Measurements from ENCODE around the gene AHRR. TPM values are rescaled to one million over a fixed set of nuclear protein-coding genes. Genes with fewer than 3 reads are reported as not detected.
"Not testable (repeated sequence)": the region's sequence is repeated elsewhere in the genome, so short reads cannot be mapped to it uniquely, and the experiment has no call there.

The AHRR gene
- total RNA-seq (2014; rRNA removed; shearing (Covaris generic)): 0.15 and 0.20 TPM in 2 replicates

DNA sequence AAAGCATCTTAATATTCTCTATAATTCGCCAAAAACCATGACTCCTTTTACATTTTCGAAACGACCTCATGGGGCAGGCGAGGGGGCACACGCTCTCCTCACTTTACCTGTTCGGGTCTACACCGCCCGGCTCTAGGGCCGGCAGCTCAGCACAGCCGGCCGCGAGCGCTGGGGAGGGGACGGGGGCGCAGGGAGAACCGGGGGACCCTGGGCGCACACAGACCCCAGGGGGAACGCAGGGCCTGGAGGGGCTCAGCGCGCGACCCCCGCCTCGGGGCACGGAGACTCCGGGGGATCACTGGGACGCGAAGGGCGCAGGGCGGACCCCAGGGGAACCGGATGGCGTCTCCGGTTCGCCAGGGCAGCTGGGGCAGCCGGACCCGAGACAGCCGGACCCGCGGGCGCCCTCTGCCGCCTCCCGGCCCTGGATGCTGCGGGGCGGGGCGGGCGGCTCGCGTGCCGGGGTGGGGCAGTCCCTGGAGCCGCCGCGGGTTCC is at the start of gene AHRR:
TSS of gene AHRR (plus strand) at position 485 of the 496 bp plus-strand sequence. CDS start 22,189 bp downstream, outside the sequence.
- H3K27me3 ChIP-seq: no peaks in the 10 kb centered on the region
- DNase-seq: no peak
- H3K27ac ChIP-seq: no peak within 1 kb of the TSS
- H3K4me1 ChIP-seq: no peaks in the 10 kb centered on the region
- no peaks in the 10 kb centered on the region for H3K9me3 ChIP-seq (replicated peaks)
- H3K4me3 ChIP-seq: no peak within 1 kb of the TSS
- no peaks in the 10 kb centered on the region for H3K36me3 ChIP-seq

DNA sequence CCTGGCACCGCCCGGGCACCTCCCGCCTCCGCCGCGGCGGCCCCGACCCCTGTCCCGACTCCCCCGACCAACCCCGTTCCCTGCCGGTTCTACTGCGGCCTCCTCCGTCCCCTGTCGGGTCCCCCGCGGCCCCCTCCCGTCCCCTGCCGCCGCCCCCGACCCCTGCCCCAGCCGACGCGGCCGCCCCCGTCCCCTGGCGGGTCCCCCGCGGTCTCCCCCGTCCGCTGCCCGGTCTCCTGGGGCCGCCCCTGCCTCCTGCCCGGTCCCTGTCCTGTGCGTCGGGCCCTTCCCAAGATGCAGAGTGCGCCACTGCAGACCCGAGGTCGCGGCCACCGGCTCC is 49.7 kb upstream of the AHRR start:
- Histone ChIP-seq H3K4me3 (peak overlapping the region; percentile 93), H3K27ac (0 out of 2 replicates have a peak overlapping the region, but pooled peaks have one; percentile 54)
- H3K9me3 ChIP-seq (replicated peaks); H3K4me1 ChIP-seq; H3K36me3 ChIP-seq; DNase-seq; H3K27me3 ChIP-seq: not testable (repeated sequence)

DNA sequence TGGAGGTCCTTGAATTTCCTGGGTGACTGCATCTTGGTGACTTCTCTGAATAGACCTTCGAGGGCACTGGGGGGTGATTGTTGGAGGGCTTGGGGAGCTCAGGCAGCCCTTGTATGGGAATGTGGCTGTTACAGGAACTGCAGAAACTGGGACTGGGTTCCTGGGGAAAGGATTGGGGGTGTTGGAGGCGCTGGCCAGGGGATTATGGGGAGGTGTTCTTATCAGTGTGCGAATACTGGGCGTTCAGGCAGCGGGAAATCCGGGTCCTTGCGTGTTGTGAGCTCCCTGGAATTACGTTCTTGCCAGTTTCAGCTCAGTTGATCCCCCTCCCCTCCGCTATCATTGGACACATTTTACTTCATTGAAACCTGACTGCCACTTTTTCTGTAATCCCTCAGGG is 48.4 kb upstream of the AHRR start:
- H3K4me3 ChIP-seq; H3K27me3 ChIP-seq; DNase-seq; H3K4me1 ChIP-seq; H3K27ac ChIP-seq; H3K36me3 ChIP-seq; H3K9me3 ChIP-seq (replicated peaks): not testable (repeated sequence)

DNA sequence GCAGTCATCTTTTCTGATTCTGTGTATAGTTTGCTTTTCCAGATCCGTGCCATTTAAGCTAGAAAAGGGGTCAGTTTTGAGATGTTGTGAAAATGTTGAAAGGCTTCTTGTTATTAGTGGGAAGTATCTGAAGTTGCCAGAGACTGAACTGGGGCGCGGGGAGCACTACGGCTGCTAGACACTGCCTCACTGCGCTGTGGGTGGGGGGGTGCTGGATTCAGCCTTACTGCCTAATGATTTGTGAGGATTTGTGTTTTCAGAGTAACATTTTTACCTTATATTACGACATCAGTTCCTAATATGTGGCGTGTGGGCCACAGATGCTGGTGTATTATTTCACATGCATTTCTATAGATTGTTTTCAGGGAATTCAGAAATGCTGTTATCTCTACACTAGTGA is 48.0 kb upstream of the AHRR start:
- H3K27ac ChIP-seq; H3K27me3 ChIP-seq; DNase-seq; H3K4me1 ChIP-seq; H3K36me3 ChIP-seq; H3K9me3 ChIP-seq (replicated peaks); H3K4me3 ChIP-seq: not testable (repeated sequence)

DNA sequence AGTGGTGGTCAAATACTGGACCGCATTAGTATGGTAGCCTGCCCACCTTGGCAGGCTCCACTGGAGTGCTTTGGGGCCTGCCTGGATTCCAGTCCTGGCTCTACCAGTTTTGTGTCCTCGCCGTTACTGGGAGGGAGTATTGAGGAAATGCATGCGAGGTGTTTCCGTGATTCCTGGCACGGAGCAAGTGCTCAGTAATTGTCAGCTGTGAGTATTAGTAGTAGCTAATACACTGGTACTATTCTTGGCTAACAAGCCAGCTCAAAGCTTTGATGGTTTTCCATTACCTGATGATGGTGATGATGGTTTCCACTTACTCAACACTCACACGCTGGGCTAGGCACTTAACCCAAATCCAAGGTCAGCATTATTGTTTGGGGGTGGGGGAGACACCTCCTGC is 47.2 kb upstream of the AHRR start:
- not testable (repeated sequence) for H3K4me1 ChIP-seq; H3K4me3 ChIP-seq; DNase-seq; H3K27me3 ChIP-seq; H3K9me3 ChIP-seq (replicated peaks); H3K36me3 ChIP-seq; H3K27ac ChIP-seq

DNA sequence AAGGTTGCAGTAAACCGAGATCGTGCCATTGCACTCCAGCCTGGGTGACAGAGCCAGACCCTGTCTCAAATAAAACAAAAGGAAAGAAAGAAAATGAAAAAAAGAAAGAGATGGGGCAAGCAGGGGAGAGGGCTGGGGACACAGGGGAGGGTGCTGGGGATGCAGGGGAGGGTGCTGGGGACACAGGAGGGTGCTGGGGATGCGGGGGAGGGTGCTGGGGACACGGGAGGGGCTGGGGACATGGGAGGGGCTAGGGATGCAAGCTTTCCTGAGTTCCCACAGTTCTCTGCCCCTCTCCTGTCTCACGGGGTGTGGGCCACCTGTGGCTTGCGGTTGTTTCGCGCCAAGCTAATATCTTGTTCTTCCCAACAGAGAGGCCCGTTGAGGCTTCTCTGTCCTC is 42.9 kb upstream of the AHRR start:
- Histone ChIP-seq H3K36me3 (no peaks in the 10 kb centered on the region), H3K27ac (no peak overlapping the region), H3K27me3 (no peaks in the 10 kb centered on the region)

DNA sequence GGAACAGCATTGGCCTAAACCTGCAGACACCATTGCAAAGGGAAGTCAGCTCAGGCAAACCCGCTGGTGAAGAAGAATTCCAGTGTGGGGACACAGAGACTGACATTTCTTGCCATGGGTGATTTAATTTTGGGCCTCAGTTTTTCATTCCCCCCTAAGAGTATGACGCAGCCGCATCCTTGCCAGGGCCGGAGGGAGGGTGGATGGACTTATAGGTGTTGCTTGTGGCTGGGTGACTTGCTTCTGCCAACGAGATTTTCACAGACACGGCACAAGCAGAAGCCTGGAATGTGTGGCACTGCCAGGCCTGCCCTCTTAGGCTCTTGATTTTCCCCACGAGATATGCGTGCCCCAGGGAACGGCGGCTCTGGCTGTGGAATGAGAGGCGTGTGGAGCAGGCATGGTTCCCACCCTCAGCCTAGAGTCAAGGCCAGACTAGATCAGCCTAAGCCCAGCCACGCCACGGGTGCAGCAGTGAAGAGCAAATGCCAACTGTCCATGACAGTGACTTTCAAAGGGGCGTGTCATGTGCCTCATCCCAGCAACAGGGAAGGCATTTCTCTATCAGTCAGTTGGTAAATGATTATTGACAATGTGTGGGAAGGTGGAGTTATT is 42.4 kb upstream of the AHRR start:
- H3K9me3 ChIP-seq (replicated peaks); H3K4me1 ChIP-seq; H3K27ac ChIP-seq; DNase-seq; H3K4me3 ChIP-seq; H3K36me3 ChIP-seq; H3K27me3 ChIP-seq: not testable (repeated sequence)

More for the DNA sequence above, 42.9 kb upstream of the AHRR start:
- H3K4me1 ChIP-seq: no peaks in the 10 kb centered on the region
- H3K4me3 ChIP-seq: no peak overlapping the region
- no peak for DNase-seq
- no peaks in the 10 kb centered on the region for H3K9me3 ChIP-seq (replicated peaks)

DNA sequence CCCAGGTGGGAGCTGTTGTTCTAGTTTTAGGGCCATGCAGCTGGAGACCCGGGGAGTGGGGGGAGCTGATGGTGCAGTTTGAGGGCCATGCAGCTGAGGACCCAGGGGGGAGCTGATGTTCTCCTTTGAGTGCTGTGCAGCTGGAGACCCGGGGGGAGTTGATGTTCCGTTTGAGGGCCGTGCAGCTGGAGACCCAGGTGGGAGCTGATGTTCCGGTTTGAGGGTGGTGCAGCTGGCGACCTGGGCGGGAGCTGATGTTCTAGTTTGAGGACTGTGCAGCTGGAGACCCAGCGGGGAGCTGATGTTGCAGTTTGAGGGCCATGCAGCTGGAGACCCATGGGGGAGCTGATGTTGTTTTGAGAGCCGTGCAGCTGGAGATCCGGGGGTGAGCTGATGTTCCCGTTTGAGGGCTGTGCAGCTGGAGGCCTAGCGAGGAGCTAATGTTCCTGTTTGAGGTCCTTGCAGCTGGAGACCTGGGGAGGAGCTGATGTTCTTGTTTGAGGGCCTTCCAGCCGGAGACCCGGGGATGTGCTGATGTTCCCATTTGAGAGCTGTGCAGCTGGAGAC is 35.4 kb upstream of the AHRR start:
- no peak for DNase-seq
- Histone ChIP-seq H3K9me3 (replicated peaks) (no peaks in the 10 kb centered on the region), H3K27me3 (no peaks in the 10 kb centered on the region), H3K36me3 (no peaks in the 10 kb centered on the region), H3K4me3 (no peak overlapping the region), H3K4me1 (no peaks in the 10 kb centered on the region), H3K27ac (no peak overlapping the region)

DNA sequence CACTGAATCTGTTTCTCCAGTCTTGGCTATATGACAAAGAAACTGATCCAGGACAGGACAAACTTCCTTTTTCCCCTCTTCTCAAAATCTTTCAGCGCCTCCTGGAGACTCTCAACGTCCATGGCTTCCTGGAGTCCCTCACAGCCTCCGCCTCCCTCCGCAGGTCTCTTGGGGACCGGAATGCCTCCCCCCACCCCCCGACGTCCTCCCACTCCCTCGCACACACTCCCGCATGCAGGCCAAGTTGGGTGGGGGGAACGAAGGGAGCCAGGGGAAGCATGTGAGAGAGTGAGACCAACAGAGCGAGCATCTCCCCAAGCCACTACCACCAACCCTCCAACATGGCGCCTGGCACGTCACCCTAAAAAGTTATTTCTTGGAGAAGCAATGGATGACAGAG is 31.3 kb upstream of the AHRR start:
- H3K4me3 ChIP-seq; H3K36me3 ChIP-seq; H3K27me3 ChIP-seq; H3K27ac ChIP-seq; H3K4me1 ChIP-seq; DNase-seq; H3K9me3 ChIP-seq (replicated peaks): not testable (repeated sequence)

DNA sequence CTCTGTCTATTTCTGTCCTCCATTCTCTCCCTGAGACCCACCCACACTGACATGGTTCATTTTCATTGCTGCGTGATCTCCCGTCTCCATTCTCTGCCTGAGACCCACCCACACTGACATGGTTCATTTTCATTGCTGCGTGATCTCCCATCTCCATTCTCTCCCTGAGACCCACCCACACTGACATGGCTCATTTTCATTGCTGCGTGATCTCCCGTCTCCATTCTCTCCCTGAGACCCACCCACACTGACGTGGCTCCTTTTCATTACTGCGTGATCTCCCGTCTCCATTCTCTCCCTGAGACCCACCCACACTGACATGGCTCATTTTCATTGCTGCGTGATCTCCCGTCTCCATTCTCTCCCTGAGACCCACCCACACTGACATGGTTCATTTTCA is 30.2 kb upstream of the AHRR start:
- not testable (repeated sequence) for H3K36me3 ChIP-seq; H3K4me3 ChIP-seq; H3K9me3 ChIP-seq (replicated peaks); H3K27me3 ChIP-seq; H3K4me1 ChIP-seq; H3K27ac ChIP-seq; DNase-seq

DNA sequence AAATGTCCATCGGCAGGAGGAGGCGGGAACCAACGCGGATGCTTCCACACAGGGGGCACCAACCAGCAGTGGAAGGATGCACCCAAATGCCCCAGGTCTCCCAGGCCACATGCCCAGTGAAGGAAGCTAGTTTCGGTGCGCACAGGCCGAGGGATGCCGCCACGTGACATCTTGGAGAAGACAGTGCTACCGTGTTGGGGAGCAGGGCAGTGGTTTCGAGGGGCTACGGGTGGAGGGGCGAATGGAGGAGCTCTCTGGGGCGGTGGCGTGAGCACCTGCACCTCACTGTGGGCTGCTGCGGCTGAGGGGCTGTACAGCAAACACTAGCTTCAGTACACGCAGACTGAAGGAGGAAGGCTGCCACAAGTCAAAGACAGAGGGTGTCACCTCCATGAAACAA is 26.7 kb upstream of the AHRR start:
- not testable (repeated sequence) for H3K4me3 ChIP-seq; H3K27ac ChIP-seq; H3K4me1 ChIP-seq; DNase-seq; H3K36me3 ChIP-seq; H3K27me3 ChIP-seq; H3K9me3 ChIP-seq (replicated peaks)

DNA sequence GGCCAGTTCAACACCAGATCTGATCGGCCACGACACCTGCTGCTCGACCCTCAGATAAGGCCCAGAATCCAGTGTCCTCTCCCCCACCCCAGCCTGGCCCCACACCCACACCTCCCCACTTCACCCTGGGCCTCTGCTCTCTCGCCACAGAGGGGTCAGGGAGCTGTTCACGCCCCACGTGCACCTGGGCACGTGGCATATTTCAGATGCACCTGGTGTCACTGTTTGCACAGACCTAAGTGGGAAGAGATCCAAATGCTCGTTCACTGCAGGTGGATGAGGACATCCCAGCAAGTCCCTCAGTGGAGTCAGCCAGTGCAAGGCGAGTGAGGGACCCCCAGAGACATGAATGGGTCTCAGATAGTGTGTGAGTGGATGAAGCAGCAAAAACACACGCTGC is 25.3 kb upstream of the AHRR start:
- DNase-seq; H3K36me3 ChIP-seq; H3K4me3 ChIP-seq; H3K4me1 ChIP-seq; H3K27me3 ChIP-seq; H3K27ac ChIP-seq; H3K9me3 ChIP-seq (replicated peaks): not testable (repeated sequence)

DNA sequence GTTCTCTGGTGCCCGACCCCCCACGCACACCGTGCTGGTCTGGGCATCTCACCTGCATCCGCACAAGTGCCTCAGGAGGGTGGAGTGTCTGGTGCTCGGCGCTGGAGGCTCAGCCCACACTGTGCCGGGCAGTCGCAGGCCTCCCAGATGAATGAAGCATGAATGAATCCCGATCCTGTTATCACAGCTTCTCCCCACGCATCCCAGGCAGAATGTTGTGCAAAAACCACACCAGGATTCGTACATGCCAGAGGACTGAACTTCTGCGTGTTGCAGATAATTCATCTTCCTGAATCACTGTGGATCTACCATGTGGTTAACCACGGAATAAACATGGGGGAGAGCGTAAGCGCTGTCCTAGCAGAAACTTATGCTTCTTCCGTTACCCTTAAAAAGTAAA is 24.6 kb upstream of the AHRR start:
- peak; percentile 15 to 46 for DNase-seq
- not testable (repeated sequence) for H3K4me1 ChIP-seq

DNA sequence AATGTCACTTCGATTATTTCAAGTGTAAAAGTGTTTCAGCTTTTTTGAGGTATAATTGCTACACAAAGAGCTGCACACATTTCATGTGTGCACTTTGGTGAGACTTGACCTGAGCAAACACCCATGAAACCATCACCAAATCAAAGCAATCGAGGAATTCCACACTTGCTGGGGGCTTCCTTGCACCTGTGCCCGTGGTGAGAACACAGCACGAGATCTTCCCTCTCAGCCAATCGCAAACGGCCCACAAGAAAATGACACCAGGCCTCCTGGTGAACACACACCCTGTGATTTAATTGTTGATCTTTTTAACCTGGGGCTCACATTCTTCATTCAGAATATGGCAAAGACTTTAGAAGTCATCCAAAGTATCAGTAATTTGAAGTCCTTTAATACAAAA is 24.1 kb upstream of the AHRR start:
- H3K27ac ChIP-seq: peak overlapping the region; percentile 19; the same call in 1 of the 2 replicates
- not testable (repeated sequence) for H3K4me1 ChIP-seq; H3K27me3 ChIP-seq; H3K4me3 ChIP-seq; H3K36me3 ChIP-seq; H3K9me3 ChIP-seq (replicated peaks)
- DNase-seq: peak; percentile 58 to 72

More for the DNA sequence above, 24.6 kb upstream of the AHRR start:
- H3K9me3 ChIP-seq (replicated peaks); H3K27me3 ChIP-seq; H3K4me3 ChIP-seq; H3K36me3 ChIP-seq: not testable (repeated sequence)
- H3K27ac ChIP-seq: peak overlapping the region; percentile 16; the same call in 1 of the 2 replicates

DNA sequence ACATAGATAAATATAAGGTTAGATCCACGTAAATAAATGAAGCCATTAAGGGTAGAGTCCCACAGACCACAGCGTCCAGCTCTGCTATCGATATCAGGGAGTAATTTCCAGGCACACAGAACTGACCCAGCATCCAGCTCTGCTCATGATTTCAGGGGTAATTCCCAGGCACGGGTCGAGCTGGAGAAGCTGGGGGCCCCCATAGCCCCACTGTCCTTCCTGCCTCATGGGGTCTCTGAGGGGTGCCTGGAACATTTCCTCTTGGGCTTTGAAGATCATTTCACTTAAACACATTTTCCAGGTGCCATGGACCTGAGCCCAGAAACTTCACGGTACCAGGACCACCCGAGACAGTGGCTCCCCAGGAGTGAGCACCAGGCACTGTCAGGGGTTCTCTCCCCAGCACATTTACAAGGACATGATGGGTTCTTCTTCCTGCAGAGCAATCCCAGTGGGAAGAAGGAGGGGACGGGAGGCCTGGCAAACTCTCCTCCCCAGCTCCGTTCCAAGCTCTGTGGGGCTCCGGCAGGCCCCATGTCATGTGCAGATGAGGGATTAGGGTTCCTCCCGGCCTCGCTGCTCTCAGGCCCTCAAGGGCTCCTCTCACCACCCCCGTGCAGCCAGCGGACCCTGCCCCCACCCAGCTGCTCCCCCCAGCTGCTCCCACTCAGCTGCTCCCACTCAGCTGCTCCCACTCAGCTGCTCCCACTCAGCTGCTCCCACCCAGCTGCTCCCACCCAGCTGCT is 23.4 kb upstream of the AHRR start:
- H3K4me1 ChIP-seq; H3K4me3 ChIP-seq; H3K27me3 ChIP-seq; H3K9me3 ChIP-seq (replicated peaks); H3K36me3 ChIP-seq: not testable (repeated sequence)
- DNase-seq: peak; percentile 45
- peak overlapping the region; percentile 19; the same call in 1 of the 2 replicates for H3K27ac ChIP-seq
